ENCODE data around the gene GYS1. TPM values are rescaled to one million over a fixed set of nuclear protein-coding genes. Genes with fewer than 3 reads are reported as not detected.
A peak's percentile ranks its signal among the peaks of the same experiment; 100 is the strongest.

GYS1 gene
- total RNA-seq, 1 donor from 2014 or later, result 50.7 TPM

- H3K9me3 Mint-ChIP-seq, result no peaks in the 10 kb centered on the region
These were observed 30.9 kb downstream of the GYS1 start for GRCh38 chr19:48962029-48962848.

GRCh38 chr19:48961673-48962028, 31.5 kb downstream of the GYS1 start:
- H3K36me3 Mint-ChIP-seq (ENCODE audit: low read depth), result peaks cover 39% of the 10 kb centered on the region
- ChIA-PET CTCF (interaction anchor here (0.9 to 1.5 kb wide), 4 partner anchors 9 to 166 kb away, joined by 3 to 8 read pairs (median 3); no protein-coding TSS in a partner anchor), POLR2A (interaction anchor here (0.6 to 4.9 kb wide), 7 partner anchors 9 to 715 kb away, joined by 3 to 53 read pairs (median 5); partner anchors contain the start of genes PPP1R15A, PRMT1 and RUVBL2)
- peak overlapping the region; percentile 65 for H3K4me3 Mint-ChIP-seq
- H3K9me3 Mint-ChIP-seq, result no peaks in the 10 kb centered on the region
- H3K27ac Mint-ChIP-seq, result peak overlapping the region; percentile 99
- TF ChIP-seq CTCF (IDR thresholded peaks at IDR 0.05), result no peak
- ATAC-seq (ENCODE audit: low read depth) (no peak), DNase-seq (no peak)
- intact Hi-C loops (cut with micrococcal nuclease), result loop anchor here (2.0 kb wide), 1 partner anchor 61 kb away; the partner anchor contains the start of gene NUCB1
- no peaks in the 10 kb centered on the region for H3K27me3 Mint-ChIP-seq
- peaks cover 62% of the 10 kb centered on the region for H3K4me1 Mint-ChIP-seq

More at GRCh38 chr19:48962029-48962848, 30.9 kb downstream of the GYS1 start:
- ATAC-seq (ENCODE audit: low read depth), result peak; percentile 30
- Mint-ChIP-seq H3K4me3 (peak overlapping the region; percentile 65), H3K36me3 (ENCODE audit: low read depth) (peaks cover 40% of the 10 kb centered on the region), H3K4me1 (peaks cover 65% of the 10 kb centered on the region), H3K27me3 (no peaks in the 10 kb centered on the region), H3K27ac (peak overlapping the region; percentile 99)
- no peak for TF ChIP-seq CTCF (IDR thresholded peaks at IDR 0.05)
- DNase-seq, result peak; percentile 53
- ChIA-PET POLR2A (interaction anchor here (0.6 to 4.9 kb wide), 11 partner anchors 8 to 714 kb away, joined by 3 to 53 read pairs (median 4); partner anchors contain the start of genes BAX, NUCB1, PPP1R15A and PRMT1), CTCF (interaction anchor here (0.9 to 1.5 kb wide), 4 partner anchors 9 to 167 kb away, joined by 3 to 8 read pairs (median 3); no protein-coding TSS in a partner anchor)
- intact Hi-C loops (cut with micrococcal nuclease), result loop anchor here (2.0 kb wide), 1 partner anchor 61 kb away; the partner anchor contains the start of gene NUCB1

- Mint-ChIP-seq H3K27me3 (no peaks in the 10 kb centered on the region), H3K9me3 (no peaks in the 10 kb centered on the region), H3K36me3 (ENCODE audit: low read depth) (peaks cover 37% of the 10 kb centered on the region), H3K4me1 (peaks cover 60% of the 10 kb centered on the region), H3K27ac (peak overlapping the region; percentile 19), H3K4me3 (no peak overlapping the region)
- ATAC-seq (ENCODE audit: low read depth), result no peak
- POLR2A ChIA-PET, result interaction anchor here (0.6 to 4.9 kb wide), 4 partner anchors 10 to 715 kb away, joined by 3 to 53 read pairs (median 4); partner anchors contain the start of genes PPP1R15A and PRMT1
- DNase-seq, result no peak
- CTCF ChIA-PET, result interaction anchor here (1.0 to 1.9 kb wide), 4 partner anchors 9 to 166 kb away, joined by 3 to 8 read pairs (median 4); no protein-coding TSS in a partner anchor
- TF ChIP-seq CTCF (IDR thresholded peaks at IDR 0.05), result no peak
- intact Hi-C loops (cut with micrococcal nuclease), result no loop called here
These were observed 32.0 kb downstream of the GYS1 start for GRCh38 chr19:48961051-48961649.

- ATAC-seq (ENCODE audit: low read depth), result no peak
- peaks cover 56% of the 10 kb centered on the region for H3K4me1 Mint-ChIP-seq
- H3K36me3 Mint-ChIP-seq (ENCODE audit: low read depth), result peaks cover 32% of the 10 kb centered on the region
- CTCF ChIA-PET, result interaction anchor here (0.7 to 1.9 kb wide), 2 partner anchors 11 kb away, joined by 3 to 5 read pairs; no protein-coding TSS in a partner anchor
- H3K27me3 Mint-ChIP-seq, result no peaks in the 10 kb centered on the region
- no peak overlapping the region for H3K4me3 Mint-ChIP-seq
- POLR2A ChIA-PET, result interaction anchor here (0.6 to 4.9 kb wide), 5 partner anchors 15 to 595 kb away, joined by 3 to 53 read pairs (median 4); partner anchors contain the start of genes PPP1R15A and SYNGR4
- no peak for TF ChIP-seq CTCF (IDR thresholded peaks at IDR 0.05)
- H3K27ac Mint-ChIP-seq, result no peak overlapping the region
- no peak for DNase-seq
- intact Hi-C loops (cut with micrococcal nuclease), result no loop called here
- H3K9me3 Mint-ChIP-seq, result no peaks in the 10 kb centered on the region
These were observed 33.5 kb downstream of the GYS1 start for GRCh38 chr19:48959341-48960239.

Measured in activated B cell treated with CpG ODN at 0.5 μM for 24 hours (primary cell).